Measurements from ENCODE around the gene MGAT5. TPM values are rescaled to one million over a fixed set of nuclear protein-coding genes. Genes with fewer than 3 reads are reported as not detected.

The MGAT5 gene
- total RNA-seq, 1 experiment from 2014 or later, result 22.1 TPM

DNA sequence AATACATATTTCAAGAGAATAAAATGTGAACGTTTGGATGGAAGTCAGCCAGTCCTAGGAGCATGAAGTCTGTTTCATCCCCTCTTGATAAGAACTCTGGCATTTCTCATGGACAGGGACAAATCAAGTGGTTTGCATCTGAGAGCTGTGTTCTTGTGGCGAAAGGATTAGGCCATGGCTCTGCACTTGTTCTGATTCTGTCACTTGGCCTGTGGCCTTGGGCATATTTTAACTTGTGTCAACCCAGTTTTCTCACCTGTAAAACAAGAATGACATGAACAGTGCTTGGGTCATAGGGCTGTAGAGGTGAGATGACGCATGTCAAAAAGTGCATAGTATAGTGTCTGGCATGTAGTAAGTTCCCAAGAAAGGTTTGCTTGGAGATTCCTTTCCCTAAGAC, 125.8 kb downstream of the MGAT5 start:
- Mint-ChIP-seq H3K27ac (ENCODE audit: unreplicated experiment) (no peak overlapping the region), H3K27me3 (ENCODE audit: insufficient read depth, unreplicated experiment) (no peaks in the 10 kb centered on the region), H3K4me1 (ENCODE audit: low read depth, unreplicated experiment) (no peaks in the 10 kb centered on the region), H3K9me3 (ENCODE audit: unreplicated experiment) (no peaks in the 10 kb centered on the region), H3K4me3 (ENCODE audit: unreplicated experiment) (no peak overlapping the region), H3K36me3 (ENCODE audit: insufficient read depth, unreplicated experiment) (peaks cover 5% of the 10 kb centered on the region)
- Histone ChIP-seq H3K4me1 (no peaks in the 10 kb centered on the region), H3K27me3 (replicated peaks; ENCODE audit: control insufficient read depth, insufficient read depth, low read length) (no peaks in the 10 kb centered on the region), H3K36me3 (ENCODE audit: control insufficient read depth, insufficient read depth, low read length) (no peaks in the 10 kb centered on the region), H3K9me3 (no peaks in the 10 kb centered on the region), H3K4me3 (ENCODE audit: low read depth, low read length) (no peak overlapping the region)
- ChIA-PET CTCF (no interaction called here), POLR2A (no interaction called here)
- no TSS peak for BruUV-seq (replicated peaks)
- TF ChIP-seq, protein P1, sequence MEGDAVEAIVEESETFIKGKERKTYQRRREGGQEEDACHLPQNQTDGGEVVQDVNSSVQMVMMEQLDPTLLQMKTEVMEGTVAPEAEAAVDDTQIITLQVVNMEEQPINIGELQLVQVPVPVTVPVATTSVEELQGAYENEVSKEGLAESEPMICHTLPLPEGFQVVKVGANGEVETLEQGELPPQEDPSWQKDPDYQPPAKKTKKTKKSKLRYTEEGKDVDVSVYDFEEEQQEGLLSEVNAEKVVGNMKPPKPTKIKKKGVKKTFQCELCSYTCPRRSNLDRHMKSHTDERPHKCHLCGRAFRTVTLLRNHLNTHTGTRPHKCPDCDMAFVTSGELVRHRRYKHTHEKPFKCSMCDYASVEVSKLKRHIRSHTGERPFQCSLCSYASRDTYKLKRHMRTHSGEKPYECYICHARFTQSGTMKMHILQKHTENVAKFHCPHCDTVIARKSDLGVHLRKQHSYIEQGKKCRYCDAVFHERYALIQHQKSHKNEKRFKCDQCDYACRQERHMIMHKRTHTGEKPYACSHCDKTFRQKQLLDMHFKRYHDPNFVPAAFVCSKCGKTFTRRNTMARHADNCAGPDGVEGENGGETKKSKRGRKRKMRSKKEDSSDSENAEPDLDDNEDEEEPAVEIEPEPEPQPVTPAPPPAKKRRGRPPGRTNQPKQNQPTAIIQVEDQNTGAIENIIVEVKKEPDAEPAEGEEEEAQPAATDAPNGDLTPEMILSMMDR (IDR thresholded peaks at IDR 0.05; ENCODE audit: insufficient read depth in 1 of 2, low read depth in 1 of 2, low read length in 1 of 2, severe bottlenecking in 1 of 2, unreplicated experiment in 1 of 2), result no peak
- intact Hi-C loops (cut with micrococcal nuclease; ENCODE audit: unreplicated experiment), result no loop called here
- DNase-seq, result no peak

DNA sequence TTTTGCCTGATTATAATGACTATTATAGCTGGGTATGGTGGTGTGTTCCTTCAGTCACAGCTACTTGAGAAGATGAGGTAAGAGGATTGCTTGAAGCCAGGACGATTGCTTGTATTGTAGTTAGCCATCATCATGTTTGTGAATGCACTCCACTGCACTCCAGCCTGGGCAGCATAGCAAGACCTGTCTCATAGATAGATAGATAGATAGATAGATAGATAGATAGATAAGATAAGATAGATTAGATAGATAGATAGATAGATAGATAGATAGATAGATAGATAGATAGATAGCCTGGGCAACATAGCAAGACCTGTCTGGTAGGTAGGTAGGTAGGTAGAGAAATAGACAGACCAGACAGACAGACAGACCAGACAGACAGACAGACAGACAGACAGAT, 127.3 kb downstream of the MGAT5 start:
- CTCF ChIA-PET, result no interaction called here

DNA sequence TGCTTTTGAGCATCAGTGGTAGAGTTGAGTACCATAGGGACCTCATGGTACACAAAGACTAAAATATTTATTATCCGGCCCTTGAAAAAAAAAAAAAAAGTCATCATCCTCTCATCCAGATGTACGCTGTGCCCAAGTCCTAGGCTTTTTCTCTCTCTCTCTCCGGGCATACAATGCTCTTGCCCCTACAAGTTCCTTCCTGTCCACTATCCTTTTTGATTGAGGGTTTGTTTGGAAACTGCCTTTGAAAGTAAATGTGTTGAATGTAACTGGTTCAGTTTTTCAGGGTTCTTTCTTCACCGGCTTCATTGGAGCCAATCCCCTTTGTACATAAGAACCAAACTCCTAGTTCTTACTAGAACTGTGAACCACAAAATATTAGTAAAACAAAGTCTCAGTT, 130.3 kb downstream of the MGAT5 start:
- Mint-ChIP-seq H3K9me3 (ENCODE audit: unreplicated experiment) (no peaks in the 10 kb centered on the region), H3K27ac (ENCODE audit: unreplicated experiment) (no peak overlapping the region), H3K4me1 (ENCODE audit: low read depth, unreplicated experiment) (no peaks in the 10 kb centered on the region), H3K4me3 (ENCODE audit: unreplicated experiment) (no peak overlapping the region), H3K36me3 (ENCODE audit: insufficient read depth, unreplicated experiment) (no peaks in the 10 kb centered on the region), H3K27me3 (ENCODE audit: insufficient read depth, unreplicated experiment) (no peaks in the 10 kb centered on the region)
- Histone ChIP-seq H3K36me3 (ENCODE audit: control insufficient read depth, insufficient read depth, low read length) (no peaks in the 10 kb centered on the region), H3K27me3 (replicated peaks; ENCODE audit: control insufficient read depth, insufficient read depth, low read length) (no peaks in the 10 kb centered on the region), H3K9me3 (no peaks in the 10 kb centered on the region), H3K4me3 (ENCODE audit: low read depth, low read length) (no peak overlapping the region), H3K4me1 (no peaks in the 10 kb centered on the region)
- ChIA-PET CTCF (no interaction called here), POLR2A (no interaction called here)
- intact Hi-C loops (cut with micrococcal nuclease; ENCODE audit: unreplicated experiment), result no loop called here
- DNase-seq, result no peak
- TF ChIP-seq, protein P1 (IDR thresholded peaks at IDR 0.05; ENCODE audit: insufficient read depth in 1 of 2, low read depth in 1 of 2, low read length in 1 of 2, severe bottlenecking in 1 of 2, unreplicated experiment in 1 of 2), result no peak
- no TSS peak for BruUV-seq (replicated peaks)

More for the DNA sequence above, 127.3 kb downstream of the MGAT5 start:
- H3K9me3 Mint-ChIP-seq (ENCODE audit: unreplicated experiment), result no peaks in the 10 kb centered on the region
- Histone ChIP-seq H3K4me3 (ENCODE audit: low read depth, low read length) (no peak overlapping the region), H3K9me3 (no peaks in the 10 kb centered on the region), H3K4me1 (no peaks in the 10 kb centered on the region), H3K27me3 (replicated peaks; ENCODE audit: control insufficient read depth, insufficient read depth, low read length) (no peaks in the 10 kb centered on the region), H3K36me3 (ENCODE audit: control insufficient read depth, insufficient read depth, low read length) (no peaks in the 10 kb centered on the region)
- H3K4me1 Mint-ChIP-seq (ENCODE audit: low read depth, unreplicated experiment), result no peaks in the 10 kb centered on the region
- TF ChIP-seq, protein P1 (IDR thresholded peaks at IDR 0.05; ENCODE audit: insufficient read depth in 1 of 2, low read depth in 1 of 2, low read length in 1 of 2, severe bottlenecking in 1 of 2, unreplicated experiment in 1 of 2), result no peak
- no TSS peak for BruUV-seq (replicated peaks)
- DNase-seq, result no peak
- H3K27ac Mint-ChIP-seq (ENCODE audit: unreplicated experiment), result no peak overlapping the region
- H3K36me3 Mint-ChIP-seq (ENCODE audit: insufficient read depth, unreplicated experiment), result peaks cover 5% of the 10 kb centered on the region
- intact Hi-C loops (cut with micrococcal nuclease; ENCODE audit: unreplicated experiment), result no loop called here
- no peak overlapping the region for H3K4me3 Mint-ChIP-seq (ENCODE audit: unreplicated experiment)
- POLR2A ChIA-PET, result no interaction called here
- no peaks in the 10 kb centered on the region for H3K27me3 Mint-ChIP-seq (ENCODE audit: insufficient read depth, unreplicated experiment)

Data from Caco-2 (cell line).